PC-9 (cell line): ENCODE measurements around the gene CPEB2. TPM values are rescaled to one million over a fixed set of nuclear protein-coding genes. Genes with fewer than 3 reads are reported as not detected.

Experiments
- BruUV-seq: library from RNA; stranded (reverse); fragments of 400-500 nt; replicated peaks from 2 replicates; lab custom pipeline; 2021; lab: Mats Ljungman, UMichigan
- CTCF ChIA-PET: fragments of 300-600 bp; sonication (Branson Sonifier 250); formaldehyde crosslinking; loops from one replicate; lab custom pipeline; 2022; ENCODE audit warnings: antibody characterized with exemption; lab: Charles Lee
- POLR2A ChIA-PET: fragments of 300-600 bp; sonication (Branson Sonifier 250); formaldehyde crosslinking; loops from one replicate; lab custom pipeline; 2022; ENCODE audit warnings: antibody characterized with exemption; ENCODE audit not compliant: unreplicated experiment; lab: Charles Lee
- DNase-seq, 2 experiments: peaks; one replicate each; pipeline versions ENCODE4 v3.0.0 to v3.0.0-alpha.2; 2015 to 2022; ENCODE audit warnings: mixed read lengths in 1 of 2
- H2AFZ ChIP-seq: fragments of 200-600 bp; sonication (generic); 2 replicates; pipeline ENCODE4 v1.8.1; 2017; ENCODE audit warnings: antibody characterized with exemption
- H3F3A ChIP-seq: fragments of 200-600 bp; sonication (generic); 2 replicates; pipeline ENCODE4 v1.8.1; 2017; ENCODE audit warnings: antibody characterized with exemption, mild to moderate bottlenecking, low read depth; ENCODE audit not compliant: insufficient read depth
- H3K27ac ChIP-seq: fragments of 200-600 bp; sonication (generic); 2 replicates; pipeline ENCODE4 v1.6.1; 2016; ENCODE audit warnings: mixed run types
- H3K27me3 ChIP-seq: fragments of 200-600 bp; sonication (generic); 2 replicates; pipeline ENCODE4 v1.6.1; 2016; ENCODE audit warnings: low read depth, mixed run types; ENCODE audit not compliant: insufficient read depth
- H3K36me3 ChIP-seq: fragments of 200-600 bp; sonication (generic); 2 replicates; pipeline ENCODE4 v1.6.1; 2016; ENCODE audit warnings: low read depth, mixed run types
- H3K4me1 ChIP-seq: fragments of 200-600 bp; sonication (generic); replicated peaks from 2 replicates; pipeline ENCODE4 v1.6.1; 2016; ENCODE audit warnings: mixed run types; ENCODE audit not compliant: insufficient read depth
- H3K4me2 ChIP-seq: fragments of 200-600 bp; sonication (generic); 2 replicates; pipeline ENCODE4 v1.6.1; 2017; ENCODE audit warnings: mixed run types
- H3K4me3 ChIP-seq: fragments of 200-600 bp; sonication (generic); 2 replicates; pipeline ENCODE4 v1.6.1; 2016; ENCODE audit warnings: mixed run types
- H3K79me2 ChIP-seq: fragments of 200-600 bp; sonication (generic); 2 replicates; pipeline ENCODE4 v1.6.1; 2017; ENCODE audit warnings: low read depth, mixed run types
- H3K9me2 ChIP-seq: fragments of 200-600 bp; sonication (generic); 2 replicates; pipeline ENCODE4 v1.8.1; 2017; ENCODE audit warnings: mild to moderate bottlenecking; ENCODE audit not compliant: insufficient read depth
- H3K9me3 ChIP-seq: fragments of 200-600 bp; sonication (generic); 2 replicates; pipeline ENCODE4 v1.8.1; 2016; ENCODE audit warnings: low read depth; ENCODE audit not compliant: insufficient read depth
- H4K20me1 ChIP-seq: fragments of 200-600 bp; sonication (generic); 2 replicates; pipeline ENCODE4 v1.8.1; 2017; ENCODE audit not compliant: insufficient read depth
- CTCF ChIP-seq: fragments of 200-600 bp; sonication (generic); conservative IDR thresholded peaks from 2 replicates; pipeline ENCODE4 v1.6.1; 2017; ENCODE audit warnings: mixed run types, antibody characterized with exemption, mild to moderate bottlenecking, moderate library complexity
- EZH2 ChIP-seq: fragments of 200-600 bp; sonication (generic); IDR thresholded peaks from 2 replicates; pipeline ENCODE4 v1.8.0; 2017; ENCODE audit warnings: antibody characterized with exemption, low read depth
- intact Hi-C: fragments of 100-400 bp; cut with micrococcal nuclease; formaldehyde crosslinking; loops from one replicate; pipeline ENCODE4 v1.10.0; 2022; ENCODE audit not compliant: unreplicated experiment
- total RNA-seq: library from RNA; stranded (reverse); gene quantifications from 2 replicates; pipeline ENCODE4 v1.2.3, GENCODE V29; 2021

The CPEB2 gene
- total RNA-seq, 1 experiment from 2014 or later, result 9.4 TPM

- no peaks in the 10 kb centered on the region for H3K4me1 ChIP-seq
- ChIA-PET CTCF (interaction anchor here (0.7 kb wide), 1 partner anchor 1201 kb away, joined by 3 read pairs; no protein-coding TSS in a partner anchor), POLR2A (no interaction called here)
- H3K79me2 ChIP-seq, result no peaks in the 10 kb centered on the region
- no peak overlapping the region for H3K4me2 ChIP-seq
- H3K9me3 ChIP-seq, result no peaks in the 10 kb centered on the region
- no TSS peak for BruUV-seq
- DNase-seq, result no peak
- H4K20me1 ChIP-seq, result no peaks in the 10 kb centered on the region
- H3F3A ChIP-seq, result no peaks in the 10 kb centered on the region
- H3K4me3 ChIP-seq, result no peak overlapping the region
- no peaks in the 10 kb centered on the region for H3K9me2 ChIP-seq
- H3K36me3 ChIP-seq, result no peaks in the 10 kb centered on the region
- TF ChIP-seq EZH2, result no peak
- no peak for TF ChIP-seq CTCF
- H3K27ac ChIP-seq, result no peak overlapping the region
- no peaks in the 10 kb centered on the region for H3K27me3 ChIP-seq
- intact Hi-C loops, result no loop called here
- H2AFZ ChIP-seq, result no peak overlapping the region
Measured at GRCh38 chr4:15065516-15065915, 63.2 kb downstream of the CPEB2 start.

GRCh38 chr4:15066140-15066539 lies 63.9 kb downstream of the CPEB2 start:
- Histone ChIP-seq H4K20me1 (no peaks in the 10 kb centered on the region), H3K4me2 (no peak overlapping the region), H3K9me3 (no peaks in the 10 kb centered on the region), H3K27me3 (no peaks in the 10 kb centered on the region), H3F3A (no peaks in the 10 kb centered on the region), H2AFZ (no peak overlapping the region), H3K27ac (no peak overlapping the region), H3K4me3 (no peak overlapping the region), H3K79me2 (no peaks in the 10 kb centered on the region), H3K9me2 (no peaks in the 10 kb centered on the region), H3K4me1 (no peaks in the 10 kb centered on the region), H3K36me3 (no peaks in the 10 kb centered on the region)
- DNase-seq, result no peak
- CTCF ChIA-PET, result interaction anchor here (0.7 kb wide), 1 partner anchor 1200 kb away, joined by 3 read pairs; no protein-coding TSS in a partner anchor
- no TSS peak for BruUV-seq
- intact Hi-C loops, result no loop called here
- TF ChIP-seq EZH2 (no peak), CTCF (no peak)
- POLR2A ChIA-PET, result no interaction called here

- H3K4me3 ChIP-seq, result no peak overlapping the region
- no peak for DNase-seq
- no peaks in the 10 kb centered on the region for H3K9me2 ChIP-seq
- H4K20me1 ChIP-seq, result no peaks in the 10 kb centered on the region
- no peak overlapping the region for H3K4me2 ChIP-seq
- no peaks in the 10 kb centered on the region for H3K9me3 ChIP-seq
- intact Hi-C loops, result no loop called here
- no peak overlapping the region for H3K27ac ChIP-seq
- ChIA-PET POLR2A (interaction anchor here (0.7 kb wide), 1 partner anchor 1415 kb away, joined by 3 read pairs; no protein-coding TSS in a partner anchor), CTCF (no interaction called here)
- no TSS peak for BruUV-seq
- TF ChIP-seq EZH2 (no peak), CTCF (no peak)
- H3K79me2 ChIP-seq, result no peaks in the 10 kb centered on the region
- no peaks in the 10 kb centered on the region for H3K27me3 ChIP-seq
- H3K36me3 ChIP-seq, result no peaks in the 10 kb centered on the region
- H3F3A ChIP-seq, result no peaks in the 10 kb centered on the region
- H2AFZ ChIP-seq, result no peak overlapping the region
- no peaks in the 10 kb centered on the region for H3K4me1 ChIP-seq
Measured at GRCh38 chr4:15068298-15068697, 66.0 kb downstream of the CPEB2 start.
